Right lobe of liver (tissue), 6 donors: ENCODE measurements around the gene TSPOAP1. TPM values are rescaled to one million over a fixed set of nuclear protein-coding genes. Genes with fewer than 3 reads are reported as not detected.
A peak's percentile ranks its signal among the peaks of the same experiment; 100 is the strongest.

Experiments used
- ATAC-seq, 4 donors: fragments of 200-7000 bp; cut with Tn5 transposase; one replicate each; pipeline ENCODE4 v1.9.1; 2020; ENCODE audit warnings: mild to moderate bottlenecking in 4 of 4, moderate library complexity in 4 of 4
- DNase-seq, 3 donors: peaks; one replicate each; pipeline ENCODE4 v3.0.0-alpha.2; 2020
- H3K27ac ChIP-seq, 3 donors: fragments of 200-600 bp; one replicate each; pipeline ENCODE4 v1.8.0; 2022
- H3K27me3 ChIP-seq, 2 donors: fragments of 200-600 bp; one replicate each; pipeline ENCODE4 v1.8.0; 2022
- H3K36me3 ChIP-seq, 4 donors: fragments of 200-600 bp; sonication (generic) in 1 of 4; one replicate each; pipeline versions ENCODE4 v1.5.1 to v1.8.0; 2017 to 2022; ENCODE audit warnings: control low read depth in 1 of 4
- H3K4me1 ChIP-seq, 4 donors: fragments of 200-600 bp; sonication (generic) in 1 of 4; one replicate each; pipeline versions ENCODE4 v1.5.1 to v1.8.0; 2017 to 2022; ENCODE audit warnings: control low read depth in 1 of 4
- H3K4me3 ChIP-seq, 3 donors: fragments of 200-600 bp; one replicate each; pipeline ENCODE4 v1.8.0; 2022
- H3K9me3 ChIP-seq, 4 donors: fragments of 200-600 bp; sonication (generic) in 1 of 4; one replicate each; pipeline versions ENCODE4 v1.5.1 to v1.8.0; 2017 to 2022; ENCODE audit warnings: control low read depth in 1 of 4
- POLR2A ChIP-seq: fragments of 450-650 bp; IDR thresholded peaks from one replicate; pipeline ENCODE4 v1.6.1; 2017; ENCODE audit warnings: antibody characterized with exemption, mild to moderate bottlenecking
- WGBS: methylation state at CpG from one replicate; pipeline ENCODE4 v1.1.6; 2018; ENCODE audit warnings: low coverage, low lambda C conversion rate; ENCODE audit not compliant: insufficient coverage; ENCODE audit errors: missing lambda C conversion rate; 5-methylcytosine and 5-hydroxymethylcytosine counted together
- intact Hi-C, 2 donors: fragments of 100-400 bp; cut with DNase I; formaldehyde crosslinking; loops; one replicate each; pipeline versions ENCODE4 v1.11.2 to v1.14.1; 2022
- total RNA-seq, 6 experiments: library from RNA; depleted of rRNA in 2 of 6; stranded (reverse); fragments of >200 nt in 2 of 6; fragmentation: NEBNext Ultra II Directional in 3 of 6; extraction: Animal tissue kit (Norgen Biotek cat#: 25700) in 3 of 6; gene quantifications; one replicate each; pipeline versions ENCODE4 v1.1.0 to v1.2.4, GENCODE V29; 2016 to 2023
- TF ChIP-seq, protein P1 (sequence below), 4 donors: fragments of 200-600 bp in 3 of 4; fragments of 450-650 bp in 1 of 4; IDR thresholded peaks; one replicate each; pipeline versions ENCODE4 v1.5.1 to v1.8.0; 2016 to 2022; ENCODE audit warnings: antibody characterized with exemption in 4 of 4, mild to moderate bottlenecking in 2 of 4
- donor health status: DM: no; HTN: yes; CAD: no.
- donor health status: DM: no; HTN: no; CAD: no.
- donor health status: DM: no; HTN: no; CAD: no.
- donor health status: DM: no; HTN: yes; CAD: no.
- donor health status: DM: no; HTN: yes; CAD: no.

Gene TSPOAP1
- total RNA-seq, 6 experiments from 2014 or later = 0.87 to 8.3 (median 3.8) TPM

DNA sequence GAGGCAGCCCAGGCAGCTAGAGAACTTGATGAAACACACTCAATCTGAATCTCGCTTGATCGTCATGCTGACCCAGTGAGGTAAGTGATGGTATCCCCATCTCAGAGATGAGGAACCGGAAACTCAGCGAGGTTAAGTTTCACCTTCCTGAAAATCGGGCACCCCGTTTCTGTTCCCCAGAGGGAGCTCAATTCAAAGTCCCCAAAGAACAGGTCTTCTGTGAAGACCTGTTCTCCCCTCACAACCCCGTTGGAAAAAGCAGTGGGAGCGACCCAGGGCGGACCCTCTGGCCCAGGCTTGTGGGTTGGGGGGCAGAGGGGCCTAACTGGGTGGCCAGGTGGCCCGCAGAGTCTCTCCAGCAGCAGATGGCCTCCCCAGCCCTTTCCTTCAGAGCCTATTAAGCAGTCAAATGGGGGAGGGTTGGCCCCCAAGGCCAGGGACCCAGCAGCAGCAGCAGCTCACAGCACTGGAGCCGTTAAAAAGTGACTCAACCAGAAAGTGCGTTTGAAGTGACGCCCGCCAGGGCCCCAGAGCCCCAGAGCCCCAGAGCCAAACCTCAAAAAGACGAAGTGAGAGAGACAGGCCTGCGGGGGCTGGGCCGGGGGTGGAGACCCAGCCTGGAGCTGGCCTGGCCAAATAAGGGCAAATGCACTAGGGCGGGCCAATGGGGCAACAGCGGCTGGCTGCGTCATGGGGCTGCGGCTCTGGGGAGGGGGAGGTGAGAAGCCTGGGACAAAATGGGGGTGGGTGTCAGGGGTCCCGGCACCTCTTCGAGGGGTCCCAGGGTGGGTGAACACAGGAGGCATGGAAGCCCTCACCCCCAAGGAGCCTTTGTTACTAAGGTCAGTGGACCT is 9.2 kb upstream of the TSPOAP1 start:
- DNase-seq = peak; percentile 74 to 87 (median 81)
- H3K4me3 ChIP-seq = peak overlapping the region in 1 of 3 donors; percentile 6
- H3K27ac ChIP-seq = peak overlapping the region; percentile 73 to 91 (median 82)
- intact Hi-C loops = no loop called here
- H3K27me3 ChIP-seq = no peaks in the 10 kb centered on the region
- H3K9me3 ChIP-seq = no peaks in the 10 kb centered on the region
- no peaks in the 10 kb centered on the region for H3K36me3 ChIP-seq
- WGBS = 14% methylated on average over 9 of the region's 23 CpGs
- TF ChIP-seq, protein P1, sequence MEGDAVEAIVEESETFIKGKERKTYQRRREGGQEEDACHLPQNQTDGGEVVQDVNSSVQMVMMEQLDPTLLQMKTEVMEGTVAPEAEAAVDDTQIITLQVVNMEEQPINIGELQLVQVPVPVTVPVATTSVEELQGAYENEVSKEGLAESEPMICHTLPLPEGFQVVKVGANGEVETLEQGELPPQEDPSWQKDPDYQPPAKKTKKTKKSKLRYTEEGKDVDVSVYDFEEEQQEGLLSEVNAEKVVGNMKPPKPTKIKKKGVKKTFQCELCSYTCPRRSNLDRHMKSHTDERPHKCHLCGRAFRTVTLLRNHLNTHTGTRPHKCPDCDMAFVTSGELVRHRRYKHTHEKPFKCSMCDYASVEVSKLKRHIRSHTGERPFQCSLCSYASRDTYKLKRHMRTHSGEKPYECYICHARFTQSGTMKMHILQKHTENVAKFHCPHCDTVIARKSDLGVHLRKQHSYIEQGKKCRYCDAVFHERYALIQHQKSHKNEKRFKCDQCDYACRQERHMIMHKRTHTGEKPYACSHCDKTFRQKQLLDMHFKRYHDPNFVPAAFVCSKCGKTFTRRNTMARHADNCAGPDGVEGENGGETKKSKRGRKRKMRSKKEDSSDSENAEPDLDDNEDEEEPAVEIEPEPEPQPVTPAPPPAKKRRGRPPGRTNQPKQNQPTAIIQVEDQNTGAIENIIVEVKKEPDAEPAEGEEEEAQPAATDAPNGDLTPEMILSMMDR (IDR thresholded peaks at IDR 0.05) = no peak
- peak; percentile 60 for TF ChIP-seq POLR2A
- H3K4me1 ChIP-seq = no peaks in the 10 kb centered on the region
- ATAC-seq = peak; percentile 65 to 76 (median 70)

DNA sequence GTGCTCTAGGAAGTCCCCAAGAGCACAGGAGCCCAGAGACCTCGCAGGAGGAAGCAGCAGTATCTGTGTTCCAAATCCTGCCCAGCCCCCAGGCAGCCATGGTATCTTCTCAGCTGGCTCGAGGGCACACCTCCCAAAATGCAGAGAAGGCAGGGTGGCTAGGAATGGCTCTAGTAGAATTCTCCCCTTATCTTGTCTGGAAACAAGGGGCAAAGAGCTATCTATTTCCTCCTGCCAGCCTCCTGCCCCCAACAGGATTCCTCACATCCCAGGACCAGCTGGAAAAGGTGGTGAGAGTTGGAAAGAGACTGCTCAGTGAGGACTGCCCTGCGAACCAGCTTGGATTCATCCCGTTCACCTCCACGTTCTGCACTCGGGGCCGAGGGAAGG is 8.6 kb upstream of the TSPOAP1 start:
- no peak for ATAC-seq
- 17% methylated on average over 1 of the region's 7 CpGs for WGBS

DNA sequence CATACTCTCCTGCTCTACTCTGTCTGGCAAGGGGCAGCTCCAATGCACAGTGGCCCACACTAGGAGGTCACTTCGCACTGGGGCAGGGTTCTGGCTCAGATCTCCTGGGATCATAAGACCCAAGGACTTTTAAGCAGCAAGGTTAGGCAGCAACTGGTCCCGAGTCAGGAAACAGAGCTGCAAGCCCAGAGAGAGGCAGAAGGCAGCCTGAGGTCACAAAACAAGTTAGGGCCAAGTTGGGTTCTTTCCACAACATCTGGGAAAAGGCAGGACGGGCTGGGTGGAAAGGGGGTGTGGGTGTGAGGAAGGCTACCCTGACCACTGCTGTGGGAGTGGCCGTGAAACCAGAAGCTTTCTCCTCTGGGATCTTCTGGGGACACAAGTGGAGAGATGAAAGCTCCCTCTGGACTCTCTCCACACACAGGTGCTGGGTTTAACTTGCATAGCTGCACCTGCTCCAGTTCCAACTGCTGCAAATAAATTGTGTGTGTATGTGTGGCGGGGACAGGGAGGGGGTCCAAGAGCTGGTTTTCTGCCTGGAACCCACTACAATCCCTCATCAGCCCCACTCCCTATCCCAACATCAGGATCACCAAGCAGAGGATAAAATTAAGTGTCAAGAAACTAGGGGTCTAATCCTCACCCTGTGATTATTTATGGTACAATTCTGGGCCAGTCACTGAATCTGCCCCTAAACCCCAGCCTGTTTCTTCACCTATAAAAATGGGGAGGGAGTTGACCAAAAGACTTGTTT is 8.0 kb upstream of the TSPOAP1 start:
- Histone ChIP-seq H3K36me3 (no peaks in the 10 kb centered on the region), H3K27me3 (no peaks in the 10 kb centered on the region), H3K4me1 (no peaks in the 10 kb centered on the region), H3K27ac (peak overlapping the region; percentile 34 to 91 (median 82)), H3K4me3 (no peak overlapping the region), H3K9me3 (no peaks in the 10 kb centered on the region)
- intact Hi-C loops = no loop called here
- TF ChIP-seq POLR2A = no peak
- TF ChIP-seq, protein P1 (IDR thresholded peaks at IDR 0.05) = no peak
- no peak for ATAC-seq
- no peak for DNase-seq
- WGBS = 24% methylated on average over 4 of the region's 5 CpGs

More for the DNA sequence above, 8.6 kb upstream of the TSPOAP1 start:
- Histone ChIP-seq H3K4me1 (no peaks in the 10 kb centered on the region), H3K36me3 (no peaks in the 10 kb centered on the region), H3K27ac (peak overlapping the region; percentile 34 to 91 (median 82)), H3K9me3 (no peaks in the 10 kb centered on the region), H3K4me3 (peak overlapping the region in 1 of 3 donors; percentile 6), H3K27me3 (no peaks in the 10 kb centered on the region)
- intact Hi-C loops = no loop called here
- TF ChIP-seq, protein P1 (IDR thresholded peaks at IDR 0.05) = no peak
- TF ChIP-seq POLR2A = no peak
- no peak for DNase-seq

DNA sequence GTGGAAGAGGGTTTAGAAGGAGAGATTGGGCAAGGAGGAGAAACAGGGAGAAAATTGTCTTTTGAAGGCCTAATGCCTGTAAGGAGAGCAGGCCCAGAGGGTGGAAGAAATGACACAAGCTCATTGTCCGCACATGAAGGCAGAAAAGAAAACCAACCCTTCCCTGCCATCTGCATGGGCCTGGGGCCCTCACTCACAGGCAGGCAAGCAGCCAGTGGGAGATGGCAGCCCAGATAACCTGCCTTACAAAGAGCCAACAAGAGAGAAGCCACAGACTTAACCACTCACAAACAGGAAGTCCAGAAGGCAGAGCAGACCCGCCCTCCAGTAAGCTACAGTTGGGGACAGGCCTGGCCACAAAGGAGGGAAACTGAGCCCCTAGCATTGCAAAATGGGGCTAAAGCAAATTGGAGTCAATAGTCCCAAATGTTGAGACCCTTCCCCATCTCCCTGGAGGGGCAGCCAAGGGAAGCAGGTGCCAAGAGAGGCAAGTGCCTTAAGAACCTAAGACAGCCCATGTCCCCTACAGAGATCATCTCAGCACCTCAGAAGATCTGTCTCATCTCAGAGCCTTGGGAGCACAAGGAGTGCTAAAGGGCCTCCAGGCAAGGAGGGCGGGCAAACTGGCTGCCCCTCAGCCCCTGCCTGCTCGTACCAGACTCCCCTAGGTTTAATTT is 7.3 kb upstream of the TSPOAP1 start:
- H3K4me1 ChIP-seq = no peaks in the 10 kb centered on the region
- H3K9me3 ChIP-seq = no peaks in the 10 kb centered on the region
- no peak overlapping the region for H3K4me3 ChIP-seq
- no peaks in the 10 kb centered on the region for H3K27me3 ChIP-seq
- intact Hi-C loops = no loop called here
- WGBS = 62% methylated on average over 2 of the region's 4 CpGs
- ATAC-seq (peak; percentile 7 to 25 (median 12)), DNase-seq (peak in 1 of 3 donors; percentile 52)
- no peaks in the 10 kb centered on the region for H3K36me3 ChIP-seq
- peak; percentile 20 for TF ChIP-seq POLR2A
- TF ChIP-seq, protein P1 (IDR thresholded peaks at IDR 0.05) = no peak
- peak overlapping the region; percentile 34 to 82 (median 65) for H3K27ac ChIP-seq
